AG10803 (cell line): ENCODE measurements around the gene PACRG.

Source experiments
- DNase-seq: peaks from one replicate; pipeline ENCODE4 v3.0.0; 2010; ENCODE audit warnings: low read depth
- H3K4me3 ChIP-seq: 2 replicates; pipeline ENCODE4 v1.5.1; 2011; ENCODE audit warnings: mild to moderate bottlenecking, low read length, control low read depth
- CTCF ChIP-seq: conservative IDR thresholded peaks from 2 replicates; pipeline ENCODE4 v1.5.1; 2011; ENCODE audit warnings: mild to moderate bottlenecking, low read length, control low read depth, inconsistent platforms

The PACRG gene

GRCh38 chr6:163166507-163166906 is 438.7 kb downstream of the PACRG start:
- no peak for TF ChIP-seq CTCF
- no peak for DNase-seq

GRCh38 chr6:163169521-163169920 is 441.7 kb downstream of the PACRG start:
- DNase-seq: no peak
- no peak overlapping the region for H3K4me3 ChIP-seq
- TF ChIP-seq CTCF: no peak

More at GRCh38 chr6:163166507-163166906, 438.7 kb downstream of the PACRG start:
- no peak overlapping the region for H3K4me3 ChIP-seq

GRCh38 chr6:163170294-163170883 is 442.6 kb downstream of the PACRG start:
- TF ChIP-seq CTCF: peak; percentile 57
- H3K4me3 ChIP-seq: no peak overlapping the region
- DNase-seq: no peak

- H3K4me3 ChIP-seq: no peak overlapping the region
- TF ChIP-seq CTCF: no peak
- no peak for DNase-seq
Measured at GRCh38 chr6:163173741-163174140, 446.0 kb downstream of the PACRG start.

GRCh38 chr6:163175301-163175700 is 447.5 kb downstream of the PACRG start:
- no peak for TF ChIP-seq CTCF
- H3K4me3 ChIP-seq: no peak overlapping the region
- DNase-seq: no peak

- TF ChIP-seq CTCF: no peak
- DNase-seq: no peak
- H3K4me3 ChIP-seq: no peak overlapping the region
Measured at GRCh38 chr6:163176097-163176496, 448.3 kb downstream of the PACRG start.

GRCh38 chr6:163177007-163177406 is 449.2 kb downstream of the PACRG start:
- no peak overlapping the region for H3K4me3 ChIP-seq
- no peak for DNase-seq
- no peak for TF ChIP-seq CTCF
